ENCODE measurements around the gene COX18.

COX18 gene

GRCh38 chr4:73051625-73052024 is 17.9 kb downstream of the COX18 start:
- no peak for DNase-seq

- DNase-seq: no peak
Measured at GRCh38 chr4:73045879-73046278, 23.6 kb downstream of the COX18 start.

GRCh38 chr4:73037057-73037456 is 32.5 kb downstream of the COX18 start:
- DNase-seq: no peak

GRCh38 chr4:73036123-73036522 is 33.4 kb downstream of the COX18 start:
- no peak for DNase-seq

GRCh38 chr4:73034896-73035295 is 34.6 kb downstream of the COX18 start:
- no peak for DNase-seq

- DNase-seq: no peak
Measured at GRCh38 chr4:73028621-73029020, 40.9 kb downstream of the COX18 start.

- peak in 1 of 2 experiments; percentile 11 for DNase-seq
Measured at GRCh38 chr4:73021634-73022033, 47.9 kb downstream of the COX18 start.

- peak; percentile 25 to 34 for DNase-seq
Measured at GRCh38 chr4:73019462-73020047, 50.0 kb downstream of the COX18 start.

GRCh38 chr4:73018595-73018994 is 50.9 kb downstream of the COX18 start:
- no peak for DNase-seq

GRCh38 chr4:73013310-73013709 is 56.2 kb downstream of the COX18 start:
- DNase-seq: no peak

- DNase-seq: no peak
Measured at GRCh38 chr4:73012673-73013072, 56.8 kb downstream of the COX18 start.

- DNase-seq: no peak
Measured at GRCh38 chr4:73011629-73011985, 57.9 kb downstream of the COX18 start.

GRCh38 chr4:73010789-73011628 is 58.5 kb downstream of the COX18 start:
- no peak for DNase-seq

GRCh38 chr4:73007526-73008100 is 61.9 kb downstream of the COX18 start:
- no peak for DNase-seq

GRCh38 chr4:73006286-73006990 is 63.1 kb downstream of the COX18 start:
- no peak for DNase-seq

- DNase-seq: no peak
Measured at GRCh38 chr4:73005514-73005913, 64.0 kb downstream of the COX18 start.

Measured in NCI-H2081 (cell line).